GM19193 (cell line): ENCODE measurements around the gene ENOX2.

Experiments
- POLR2A ChIP-seq: IDR thresholded peaks from 4 replicates; pipeline ENCODE4 v1.6.1; 2011; ENCODE audit not compliant: insufficient read depth, insufficient read length; ENCODE audit errors: extremely low read depth

Gene ENOX2

GRCh38 chrX:130665263-130665662 lies 237.7 kb downstream of the ENOX2 start:
- TF ChIP-seq POLR2A, result no peak

DNA sequence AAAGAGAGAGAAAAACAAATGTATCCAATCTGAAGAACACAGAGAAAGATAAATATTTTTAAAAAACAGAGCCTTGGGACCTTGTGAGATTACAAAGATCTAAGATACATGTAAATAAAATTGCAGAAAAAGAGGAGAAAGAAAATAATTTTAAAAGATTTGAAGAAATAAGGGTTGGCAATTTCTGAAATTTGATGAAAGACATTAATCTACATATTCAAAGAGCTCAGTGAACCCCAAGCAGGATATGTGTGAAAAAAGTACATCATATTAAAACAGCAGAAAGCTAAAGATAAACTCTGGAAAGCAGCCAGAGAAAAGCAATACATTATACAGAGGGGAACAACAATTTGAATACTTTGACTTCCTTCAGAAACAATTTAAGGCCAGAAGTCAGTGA lies 244.7 kb downstream of the ENOX2 start:
- TF ChIP-seq POLR2A, result no peak

- no peak for TF ChIP-seq POLR2A
Measured at GRCh38 chrX:130654409-130654950, 248.5 kb downstream of the ENOX2 start.

DNA sequence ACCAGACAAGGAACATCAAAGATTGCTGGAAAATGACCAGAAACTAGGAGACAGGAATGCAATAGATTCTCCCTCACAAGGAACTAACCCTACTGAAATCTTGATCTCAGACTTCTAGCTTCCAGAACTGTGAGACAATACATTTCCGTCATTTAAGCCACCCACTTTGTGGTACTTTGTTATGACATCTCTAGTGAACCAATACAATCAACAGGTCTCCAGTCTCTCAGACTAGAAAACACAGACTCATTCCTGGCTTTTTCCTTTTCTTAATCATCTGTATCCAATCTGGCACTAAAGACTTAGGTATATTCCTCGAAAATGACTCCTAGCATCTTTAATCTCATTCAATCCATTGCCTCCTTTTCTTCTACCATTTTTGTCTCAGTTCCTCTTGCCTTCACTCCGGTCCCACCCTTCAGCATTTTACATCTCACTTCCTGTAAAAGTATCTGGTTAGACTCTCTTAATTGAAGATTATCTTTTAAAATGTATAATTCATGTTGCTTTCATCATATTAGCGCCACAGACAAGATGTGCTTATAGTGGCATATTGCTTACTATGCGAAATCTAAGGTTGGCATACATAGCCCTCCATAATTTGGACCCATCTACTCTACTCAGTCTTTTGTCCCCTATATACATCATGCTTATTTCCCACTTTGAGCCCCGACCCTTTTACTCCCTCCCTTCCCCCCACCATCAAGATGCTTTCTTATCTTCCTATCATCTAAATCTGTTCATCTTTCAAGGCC lies 250.0 kb downstream of the ENOX2 start:
- no peak for TF ChIP-seq POLR2A

DNA sequence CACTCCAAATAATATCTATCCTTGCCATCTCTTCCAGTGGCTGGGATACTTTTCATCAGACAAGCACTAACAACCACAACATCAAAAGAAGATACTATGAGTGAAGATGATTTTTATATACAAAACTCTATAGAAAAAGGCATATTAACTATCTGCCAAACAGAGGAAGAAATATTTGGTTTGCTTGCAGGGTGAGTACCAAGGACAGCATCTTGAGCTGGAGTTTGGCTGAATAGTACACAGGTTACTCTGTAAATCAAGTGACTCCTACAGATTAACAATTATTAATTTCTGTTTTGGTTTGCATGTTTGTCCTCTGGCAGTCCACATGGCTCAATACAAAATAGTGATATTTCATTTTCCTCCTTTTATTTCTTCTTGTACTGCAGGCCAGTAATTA lies 253.3 kb downstream of the ENOX2 start:
- TF ChIP-seq POLR2A, result no peak

DNA sequence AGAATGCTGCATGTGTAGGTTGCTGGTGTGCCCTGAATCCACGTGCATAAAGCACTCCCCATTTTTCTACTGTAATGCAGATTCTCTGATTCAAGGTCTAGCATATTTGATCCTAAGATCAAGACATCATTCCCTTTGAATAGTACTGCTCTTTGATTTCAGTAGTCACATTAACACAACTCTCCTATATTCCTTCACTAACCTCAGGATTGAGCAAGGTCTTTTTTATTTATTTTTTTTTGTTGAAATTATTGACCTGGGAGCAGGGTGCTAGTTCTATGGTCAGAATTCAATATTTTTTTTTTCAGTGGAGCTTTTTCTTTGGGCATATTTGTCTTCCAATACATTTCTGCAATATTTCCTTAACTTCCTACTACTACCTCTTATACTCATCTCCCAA lies 255.5 kb downstream of the ENOX2 start:
- no peak for TF ChIP-seq POLR2A

DNA sequence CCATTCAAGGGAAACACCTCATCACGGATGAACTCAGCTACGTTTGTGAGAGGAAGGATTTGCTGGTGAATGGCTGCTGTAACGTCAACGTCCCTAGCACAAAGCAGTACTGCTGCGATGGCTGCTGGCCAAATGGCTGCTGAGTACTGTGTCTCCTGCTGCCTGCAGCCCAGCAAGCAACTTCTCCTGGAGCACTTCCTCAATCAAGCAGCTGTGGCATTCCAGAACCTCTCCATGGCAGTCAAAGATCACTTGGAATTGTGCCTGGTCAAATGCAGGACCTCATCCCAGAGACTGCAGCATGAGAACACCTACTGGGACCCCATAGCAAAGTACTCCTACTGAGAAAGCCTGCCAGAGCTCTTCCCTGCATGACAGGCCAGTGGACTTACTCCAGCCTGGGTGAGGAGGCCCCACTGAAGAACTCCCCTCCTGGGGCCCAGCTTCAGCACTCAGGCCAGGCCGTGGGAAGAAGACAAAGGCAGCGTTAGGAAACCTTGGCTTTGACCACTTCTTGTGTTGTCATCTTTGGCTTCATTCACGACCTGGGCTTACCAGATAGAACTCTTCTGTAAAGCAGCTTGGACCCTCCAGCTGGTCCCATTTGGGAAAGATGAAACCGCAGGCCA lies 256.9 kb downstream of the ENOX2 start:
- no peak for TF ChIP-seq POLR2A

DNA sequence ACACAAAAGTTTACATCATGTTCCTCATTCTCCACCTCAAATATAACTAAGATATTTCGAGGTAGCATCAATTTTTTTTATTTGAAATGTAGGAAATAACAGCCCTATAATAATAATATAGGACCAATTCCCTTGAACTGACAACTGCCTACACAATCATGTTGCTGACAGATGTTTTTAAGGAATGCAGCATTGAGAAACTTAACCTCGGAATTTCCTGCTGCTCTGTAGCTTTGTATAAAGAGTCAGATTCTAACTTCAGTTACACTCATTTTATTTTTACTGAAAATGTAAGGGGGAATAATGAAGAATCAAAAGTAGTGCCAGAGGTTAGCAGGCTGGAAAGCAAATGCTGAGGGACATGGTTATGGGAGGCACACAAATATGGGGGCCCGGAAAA lies 265.4 kb downstream of the ENOX2 start:
- TF ChIP-seq POLR2A, result no peak

DNA sequence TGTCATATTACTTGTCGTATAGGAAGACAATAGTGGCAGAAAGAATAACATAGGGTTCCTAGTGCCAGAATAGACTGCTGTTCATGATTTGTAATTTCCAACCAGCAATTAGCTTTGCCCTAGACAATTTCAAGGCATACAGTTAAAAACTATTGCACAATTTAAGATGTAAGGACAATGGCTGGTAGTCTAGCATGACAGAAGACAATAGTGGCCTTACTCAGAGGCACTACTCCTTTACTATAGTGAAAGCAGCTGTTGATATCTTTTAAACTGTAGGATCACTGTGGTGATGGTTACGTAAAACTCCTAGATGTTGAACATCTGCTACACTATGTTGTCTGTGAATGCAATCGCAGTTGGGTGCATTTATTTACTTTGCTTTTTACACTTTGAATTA lies 266.7 kb downstream of the ENOX2 start:
- TF ChIP-seq POLR2A, result no peak

- no peak for TF ChIP-seq POLR2A
Measured at GRCh38 chrX:130631011-130631410, 272.0 kb downstream of the ENOX2 start.

GRCh38 chrX:130628516-130628915 lies 274.5 kb downstream of the ENOX2 start:
- TF ChIP-seq POLR2A, result no peak

DNA sequence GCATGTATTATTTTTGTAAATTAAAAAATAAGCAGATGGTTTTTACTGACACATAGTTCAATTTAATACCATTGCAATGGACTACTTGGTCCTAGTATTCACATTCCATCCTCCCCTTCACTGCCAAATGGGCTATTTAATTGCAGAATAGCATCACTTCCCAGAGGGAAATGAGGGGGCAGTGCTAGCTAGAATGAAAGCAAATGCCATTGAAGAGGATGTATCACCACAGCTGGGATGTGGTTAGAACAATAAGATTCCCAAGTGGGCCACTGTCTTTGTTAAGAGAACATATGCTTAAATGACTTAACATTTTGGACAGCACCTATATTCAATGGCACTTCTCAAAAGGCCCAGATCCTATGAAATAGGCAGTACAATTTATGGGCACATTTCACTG lies 276.5 kb downstream of the ENOX2 start:
- no peak for TF ChIP-seq POLR2A

DNA sequence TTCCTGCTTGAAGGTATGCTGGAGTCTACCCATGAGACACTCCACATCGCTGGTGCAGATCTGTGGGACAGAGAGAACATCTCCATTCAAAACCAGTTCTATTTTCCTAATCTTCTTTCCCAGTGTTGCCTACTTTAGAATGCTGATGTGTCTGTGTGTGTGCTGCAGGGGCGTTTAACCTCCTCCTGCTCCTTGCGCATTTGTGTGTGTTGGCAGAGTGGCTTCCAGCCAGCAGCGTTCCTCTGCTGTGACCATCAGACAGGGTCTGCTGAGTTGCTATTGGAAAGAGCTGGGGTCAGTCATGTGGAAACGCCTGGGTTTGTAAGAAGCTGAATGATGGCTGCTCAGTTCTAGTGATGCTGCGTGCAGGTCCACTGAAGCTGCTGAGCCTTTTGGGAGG lies 277.6 kb downstream of the ENOX2 start:
- no peak for TF ChIP-seq POLR2A

DNA sequence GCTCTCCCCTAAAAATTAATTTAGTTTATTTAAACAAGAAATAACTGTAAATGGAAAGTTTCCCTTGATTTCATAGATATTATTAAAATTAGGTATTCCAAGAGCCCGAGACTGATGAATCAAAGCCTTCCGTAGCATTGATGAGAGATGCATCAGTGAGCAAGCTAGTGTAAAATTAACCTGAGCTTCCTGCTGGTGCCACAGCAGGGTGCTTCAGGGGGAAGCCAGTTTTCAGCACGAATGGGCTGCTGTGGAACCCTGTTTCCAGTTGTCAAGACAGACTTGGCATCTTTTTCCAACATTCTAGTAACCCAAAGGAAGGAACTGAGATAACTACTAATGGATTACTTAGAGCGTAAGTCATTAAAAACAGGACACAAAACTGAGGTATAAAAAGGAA lies 279.5 kb downstream of the ENOX2 start:
- TF ChIP-seq POLR2A, result no peak

GRCh38 chrX:130615941-130616340 lies 287.1 kb downstream of the ENOX2 start:
- TF ChIP-seq POLR2A, result no peak

GRCh38 chrX:130607431-130607830 lies 295.6 kb downstream of the ENOX2 start:
- TF ChIP-seq POLR2A, result no peak
